Thoracic aorta (tissue), 2 donors: ENCODE results near the gene MEOX2. TPM values are rescaled to one million over a fixed set of nuclear protein-coding genes. Genes with fewer than 3 reads are reported as not detected.

Experiments used
- ATAC-seq: fragments of 150-250 bp; one replicate; pipeline ENCODE4 v1.8.0; 2017; ENCODE audit warnings: low read depth; ENCODE audit not compliant: insufficient number of reproducible peaks, low FRiP score
- DNase-seq: peaks from one replicate; pipeline ENCODE4 v3.0.0-alpha.2; 2020; ENCODE audit warnings: low spot score
- H3K27ac ChIP-seq, 2 donors: fragments of 200-600 bp; sonication (generic); 1 replicate in 1 of 2; 2 replicates in 1 of 2; pipeline ENCODE4 v1.5.1; 2016; ENCODE audit warnings: mild to moderate bottlenecking in 2 of 2, moderate library complexity in 2 of 2
- H3K27me3 ChIP-seq: fragments of 200-600 bp; sonication (generic); replicated peaks from 2 replicates; pipeline ENCODE4 v1.6.0; 2016; ENCODE audit warnings: mild to moderate bottlenecking; ENCODE audit not compliant: insufficient read depth
- H3K36me3 ChIP-seq: fragments of 200-600 bp; sonication (generic); one replicate; pipeline ENCODE4 v1.5.1; 2016
- H3K4me1 ChIP-seq, 2 donors: fragments of 200-600 bp; sonication (generic); 1 replicate in 1 of 2; 2 replicates in 1 of 2; pipeline versions ENCODE4 v1.5.1 to v1.6.0; 2016; ENCODE audit warnings: low read depth in 2 of 2, mild to moderate bottlenecking in 1 of 2; ENCODE audit not compliant: control insufficient read depth in 1 of 2
- H3K4me3 ChIP-seq: fragments of 200-600 bp; sonication (generic); 2 replicates; pipeline ENCODE4 v1.5.1; 2016; ENCODE audit warnings: mild to moderate bottlenecking
- H3K9me3 ChIP-seq: fragments of 200-600 bp; sonication (generic); 2 replicates; pipeline ENCODE4 v1.5.1; 2016
- CTCF ChIP-seq: fragments of 200-600 bp; sonication (generic); IDR thresholded peaks from one replicate; pipeline ENCODE4 v1.5.1; 2019; ENCODE audit warnings: antibody characterized with exemption
- total RNA-seq, 2 donors: library from RNA; depleted of rRNA; stranded (reverse); fragments of >200 nt; gene quantifications; one replicate each; pipeline versions ENCODE4 v1.1.0 to v1.2.3, GENCODE V29; 2016

MEOX2 gene
- total RNA-seq = 1 to 10 TPM; 9.5 to 9.9 TPM

GRCh38 chr7:15686295-15686956 lies at the start of gene MEOX2:
Gene MEOX2, minus strand, starts transcription at chr7:15686683. Its CDS starts 281 bp downstream, at chr7:15686402.
- DNase-seq (no peak), ATAC-seq (peak; percentile 45)
- H3K27ac ChIP-seq = peak within 1 kb of the TSS; percentile 59 to 63
- no peaks in the 10 kb centered on the region for H3K36me3 ChIP-seq
- peaks cover 4 to 18% of the 10 kb centered on the region in 2 donors for H3K4me1 ChIP-seq
- H3K4me3 ChIP-seq = peak within 1 kb of the TSS; percentile 83
- no peaks in the 10 kb centered on the region for H3K27me3 ChIP-seq
- no peak for TF ChIP-seq CTCF
- H3K9me3 ChIP-seq = no peaks in the 10 kb centered on the region

- Histone ChIP-seq H3K36me3 (no peaks in the 10 kb centered on the region), H3K4me3 (no peak overlapping the region), H3K9me3 (no peaks in the 10 kb centered on the region), H3K27ac (no peak overlapping the region), H3K4me1 (no peaks in the 10 kb centered on the region), H3K27me3 (no peaks in the 10 kb centered on the region)
- no peak for ATAC-seq
- no peak for TF ChIP-seq CTCF
- no peak for DNase-seq
Observed at GRCh38 chr7:15729746-15730145, 43.3 kb upstream of the MEOX2 start.

GRCh38 chr7:15725051-15725450 lies 38.6 kb upstream of the MEOX2 start:
- peaks cover 10 to 22% of the 10 kb centered on the region in 2 donors for H3K4me1 ChIP-seq
- H3K27me3 ChIP-seq = no peaks in the 10 kb centered on the region
- ATAC-seq (no peak), DNase-seq (no peak)
- H3K4me3 ChIP-seq = no peak overlapping the region
- H3K27ac ChIP-seq = no peak overlapping the region
- H3K9me3 ChIP-seq = no peaks in the 10 kb centered on the region
- no peaks in the 10 kb centered on the region for H3K36me3 ChIP-seq
- TF ChIP-seq CTCF = no peak

- H3K27me3 ChIP-seq = no peaks in the 10 kb centered on the region
- H3K4me1 ChIP-seq = peaks cover 10 to 22% of the 10 kb centered on the region in 2 donors
- peak overlapping the region in 1 of 2 donors; percentile 45 for H3K27ac ChIP-seq
- TF ChIP-seq CTCF = no peak
- no peaks in the 10 kb centered on the region for H3K36me3 ChIP-seq
- no peak overlapping the region for H3K4me3 ChIP-seq
- no peaks in the 10 kb centered on the region for H3K9me3 ChIP-seq
- DNase-seq (no peak), ATAC-seq (no peak)
Observed at GRCh38 chr7:15723841-15724240, 37.4 kb upstream of the MEOX2 start.

- peaks cover 10 to 22% of the 10 kb centered on the region in 2 donors for H3K4me1 ChIP-seq
- DNase-seq (no peak), ATAC-seq (no peak)
- H3K27ac ChIP-seq = peak overlapping the region in 1 of 2 donors; percentile 32
- H3K36me3 ChIP-seq = no peaks in the 10 kb centered on the region
- peak; percentile 59 for TF ChIP-seq CTCF
- no peaks in the 10 kb centered on the region for H3K9me3 ChIP-seq
- H3K4me3 ChIP-seq = no peak overlapping the region
- H3K27me3 ChIP-seq = no peaks in the 10 kb centered on the region
Observed at GRCh38 chr7:15720849-15721471, 34.5 kb upstream of the MEOX2 start.
